Uterus (tissue), 4 donors: Measurements from ENCODE around the gene ZBTB3. TPM values are rescaled to one million over a fixed set of nuclear protein-coding genes. Genes with fewer than 3 reads are reported as not detected.
"Not testable (repeated sequence)": the region's sequence is repeated elsewhere in the genome, so short reads cannot be mapped to it uniquely, and the experiment has no call there.

Experiments used
- DNase-seq, 2 donors: peaks; one replicate each; pipeline ENCODE4 v3.0.0-alpha.2; 2019 to 2020
- H3K27ac ChIP-seq, 2 donors: fragments of 200-600 bp; sonication (generic); 1 replicate in 1 of 2; 2 replicates in 1 of 2; pipeline ENCODE4 v1.5.1; 2016 to 2018
- H3K27me3 ChIP-seq, 2 donors: fragments of 200-600 bp; sonication (generic); one replicate each; pipeline ENCODE4 v1.5.1; 2018 to 2019; ENCODE audit warnings: control low read depth in 1 of 2
- H3K36me3 ChIP-seq, 2 donors: fragments of 200-600 bp; sonication (generic); one replicate each; pipeline ENCODE4 v1.5.1; 2019; ENCODE audit warnings: control low read depth in 1 of 2
- H3K4me1 ChIP-seq, 2 donors: fragments of 200-600 bp; sonication (generic); one replicate each; pipeline ENCODE4 v1.5.1; 2018 to 2019; ENCODE audit warnings: control low read depth in 1 of 2
- H3K4me3 ChIP-seq, 2 donors: fragments of 200-600 bp; sonication (generic); 1 replicate in 1 of 2; 2 replicates in 1 of 2; pipeline ENCODE4 v1.5.1; 2018 to 2019; ENCODE audit warnings: mild to moderate bottlenecking in 1 of 2
- H3K9me3 ChIP-seq, 2 donors: fragments of 200-600 bp; sonication (generic); one replicate each; pipeline ENCODE4 v1.5.1; 2019; ENCODE audit warnings: control low read depth in 1 of 2
- CTCF ChIP-seq, 4 experiments: fragments of 200-600 bp in 2 of 4; fragments of 450-650 bp in 2 of 4; sonication (generic) in 2 of 4; IDR thresholded peaks; one replicate each; pipeline ENCODE4 v1.5.1; 2016 to 2019; ENCODE audit warnings: antibody characterized with exemption in 4 of 4, mild to moderate bottlenecking in 2 of 4, moderate library complexity in 1 of 4
- POLR2A ChIP-seq, 2 donors: fragments of 450-650 bp; IDR thresholded peaks; one replicate each; pipeline ENCODE4 v1.6.1; 2016; ENCODE audit warnings: antibody characterized with exemption in 2 of 2, mild to moderate bottlenecking in 1 of 2, moderate library complexity in 1 of 2
- intact Hi-C: fragments of 100-400 bp; cut with DNase I; formaldehyde crosslinking; loops from one replicate; pipeline ENCODE4 v1.15.1; 2023; ENCODE audit warnings: low total_unique reads
- microRNA-seq: library from miRNA; unstranded; fragments of <30 nt; microRNA quantifications from one replicate; pipeline ENCODE4, GENCODE V29; 2016; ENCODE audit warnings: borderline microRNAs expressed, borderline replicate concordance
- small RNA-seq: library from RNA; depleted of rRNA; stranded (forward); fragments of <200 nt; gene quantifications from one replicate; pipeline ENCODE3, GENCODE V24; 2016
- total RNA-seq, 4 donors: library from RNA; depleted of rRNA in 3 of 4; stranded (reverse); fragments of >200 nt in 3 of 4; gene quantifications; one replicate each; pipeline versions ENCODE4 v1.1.0 to v1.2.4, GENCODE V29; 2014 to 2023
- donor health status: DM: yes; HTN: yes; CAD: no.

The ZBTB3 gene
- total RNA-seq, 4 donors from 2014 or later = 0.59 to 28.9 (median 18.3) TPM

GRCh38 chr11:62705880-62706849 lies 47.8 kb downstream of the ZBTB3 start:
- no peaks in the 10 kb centered on the region for H3K9me3 ChIP-seq
- H3K4me1 ChIP-seq = peaks cover 9 to 22% of the 10 kb centered on the region in 2 donors
- peak overlapping the region; percentile 72 to 78 for H3K27ac ChIP-seq
- H3K27me3 ChIP-seq = no peaks in the 10 kb centered on the region
- TF ChIP-seq CTCF (IDR thresholded peaks at IDR 0.05) (no peak), POLR2A (IDR thresholded peaks at IDR 0.05) (peak in 1 of 2 donors; percentile 57)
- intact Hi-C loops = no loop called here
- peak; percentile 95 to 96 for DNase-seq
- H3K36me3 ChIP-seq = no peaks in the 10 kb centered on the region
- peak overlapping the region; percentile 47 to 71 for H3K4me3 ChIP-seq

- Histone ChIP-seq H3K27ac (peak overlapping the region; percentile 72 to 78), H3K9me3 (no peaks in the 10 kb centered on the region), H3K4me3 (peak overlapping the region; percentile 47 to 71), H3K4me1 (peaks cover 7 to 21% of the 10 kb centered on the region in 2 donors), H3K36me3 (no peaks in the 10 kb centered on the region), H3K27me3 (no peaks in the 10 kb centered on the region)
- no peak for TF ChIP-seq POLR2A (IDR thresholded peaks at IDR 0.05)
- no peak for TF ChIP-seq CTCF (IDR thresholded peaks at IDR 0.05)
- intact Hi-C loops = no loop called here
- no peak for DNase-seq
These were observed 48.5 kb downstream of the ZBTB3 start for GRCh38 chr11:62705413-62705812.

DNA sequence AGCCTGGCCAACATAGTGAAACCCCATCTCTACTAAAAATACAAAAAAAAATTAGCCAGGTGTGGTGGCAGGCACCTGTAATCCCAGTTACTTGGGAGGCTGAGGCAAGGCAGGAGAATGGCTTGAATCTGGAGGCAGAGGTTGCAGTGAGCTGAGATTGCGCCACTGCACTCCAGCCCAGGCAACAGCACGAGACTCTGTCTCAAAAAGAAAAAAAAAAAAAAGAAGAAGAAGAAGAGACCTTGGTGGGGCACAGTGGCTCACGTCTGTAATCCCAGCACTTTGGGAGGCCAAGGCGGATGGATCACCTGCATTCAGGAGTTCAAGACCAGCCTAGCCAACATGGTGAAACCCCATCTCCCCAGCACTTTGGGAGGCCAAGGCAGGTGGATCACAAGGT lies 50.0 kb downstream of the ZBTB3 start:
- H3K36me3 ChIP-seq, intact Hi-C loops, H3K27me3 ChIP-seq, H3K4me3 ChIP-seq, DNase-seq, H3K27ac ChIP-seq, H3K9me3 ChIP-seq: not testable (repeated sequence)
- peaks cover 3 to 18% of the 10 kb centered on the region in 2 donors for H3K4me1 ChIP-seq

- no peak for DNase-seq
- intact Hi-C loops = no loop called here
- Histone ChIP-seq H3K36me3 (no peaks in the 10 kb centered on the region), H3K9me3 (no peaks in the 10 kb centered on the region), H3K27ac (no peak overlapping the region), H3K4me3 (no peak overlapping the region), H3K27me3 (no peaks in the 10 kb centered on the region), H3K4me1 (peaks cover 3 to 8% of the 10 kb centered on the region in 2 donors)
- no peak for TF ChIP-seq POLR2A (IDR thresholded peaks at IDR 0.05)
- TF ChIP-seq CTCF (IDR thresholded peaks at IDR 0.05) = no peak
These were observed 51.7 kb downstream of the ZBTB3 start for GRCh38 chr11:62702246-62702645.

Small RNAs within 50 kb of the gene (microRNA-seq; reads per million reads assigned to microRNA genes)
- not detected for gene MIR6514
- gene MIR6748 = not detected

Small RNAs within 50 kb of the gene (small RNA-seq; reads per million reads assigned to genes)
- not detected for gene MIR6514

Other genes starting within 250 kb of the ZBTB3 start
- gene AHNAK, start 207.4 kb downstream of the ZBTB3 start, total RNA-seq = 1,000 to 10,000 TPM in 1 of 4 donors, 100 to 1,000 TPM in 3; 452 to 1,353 (median 779) TPM
- 1,000 to 10,000 TPM; 1,301 to 1,426 (median 1,363) TPM for gene EEF1G, start 180.3 kb downstream of the ZBTB3 start, total RNA-seq
- 10 to 100 TPM in 1 of 4 donors, 1 to 10 TPM in 3; 7.1 to 19.3 (median 8.6) TPM for gene TUT1, start 162.6 kb downstream of the ZBTB3 start, total RNA-seq
- 100 to 1,000 TPM in 2 of 4 donors, 10 to 100 TPM in 2; 37.9 to 120 (median 78.2) TPM for gene MTA2, start 152.3 kb downstream of the ZBTB3 start, total RNA-seq
- gene EML3, start 141.4 kb downstream of the ZBTB3 start, total RNA-seq = 100 to 1,000 TPM in 1 of 4 donors, 10 to 100 TPM in 3; 17.9 to 126 (median 36.8) TPM
- gene ROM1, start 140.9 kb downstream of the ZBTB3 start, total RNA-seq = 10 to 100 TPM in 1 of 4 donors, 1 to 10 TPM in 1, under 1 TPM in 1, not detected in 1; 0.77 to 11.9 (median 5.3) TPM
- 10 to 100 TPM; 17.7 to 50.4 (median 23.1) TPM for gene B3GAT3, start 132.2 kb downstream of the ZBTB3 start, total RNA-seq
- gene GANAB, start 107.5 kb downstream of the ZBTB3 start, total RNA-seq = 100 to 1,000 TPM in 3 of 4 donors, 10 to 100 TPM in 1; 56.9 to 513 (median 270) TPM
- 10 to 100 TPM in 3 of 4 donors, 1 to 10 TPM in 1; 4.9 to 27.4 (median 18.8) TPM for gene INTS5, start 100.9 kb downstream of the ZBTB3 start, total RNA-seq
- gene C11orf98, start 89.0 kb downstream of the ZBTB3 start, total RNA-seq = 10 to 100 TPM in 3 of 4 donors, 1 to 10 TPM in 1; 4.6 to 35.7 (median 19.5) TPM
- 10 to 100 TPM in 2 of 4 donors, 1 to 10 TPM in 1, not detected in 1; 7.7 to 25.9 (median 12.6) TPM for gene CSKMT, start 88.8 kb downstream of the ZBTB3 start, total RNA-seq
- gene UQCC3, start 82.5 kb downstream of the ZBTB3 start, total RNA-seq = 1 to 10 TPM in 3 of 4 donors, under 1 TPM in 1; 0.51 to 6.6 (median 3.4) TPM
- gene LBHD1, start 81.9 kb downstream of the ZBTB3 start, total RNA-seq = 10 to 100 TPM in 1 of 4 donors, 1 to 10 TPM in 2, not detected in 1; 3.5 to 18.2 (median 6.9) TPM
- 100 to 1,000 TPM in 2 of 4 donors, 10 to 100 TPM in 2; 55.4 to 276 (median 102) TPM for gene UBXN1, start 75.1 kb downstream of the ZBTB3 start, total RNA-seq
- 10 to 100 TPM; 36.2 to 50.6 (median 41.4) TPM for gene LRRN4CL, start 64.6 kb downstream of the ZBTB3 start, total RNA-seq
- gene BSCL2, start 46.7 kb downstream of the ZBTB3 start, total RNA-seq = 10 to 100 TPM; 24.1 to 46.7 (median 34.4) TPM
- under 1 TPM in 1 of 4 donors, not detected in 3; 0.52 TPM for gene GNG3, start 46.5 kb downstream of the ZBTB3 start, total RNA-seq
- 10 to 100 TPM; 17.7 to 58.3 (median 21.3) TPM for gene HNRNPUL2, start 26.7 kb downstream of the ZBTB3 start, total RNA-seq
- 10 to 100 TPM in 2 of 4 donors, 1 to 10 TPM in 2; 1.3 to 32.4 (median 16.3) TPM for gene TTC9C, start 25.7 kb downstream of the ZBTB3 start, total RNA-seq
- 10 to 100 TPM; 55.0 to 97.6 (median 76.0) TPM for gene POLR2G, start 7.4 kb upstream of the ZBTB3 start, total RNA-seq
- 10 to 100 TPM in 3 of 4 donors, 1 to 10 TPM in 1; 6.8 to 34.3 (median 24.1) TPM for gene TAF6L, start 17.2 kb upstream of the ZBTB3 start, total RNA-seq
- gene TMEM179B, start 33.2 kb upstream of the ZBTB3 start, total RNA-seq = 10 to 100 TPM; 22.3 to 83.8 (median 34.2) TPM
- gene TMEM223, start 37.8 kb upstream of the ZBTB3 start, total RNA-seq = 10 to 100 TPM in 2 of 4 donors, 1 to 10 TPM in 2; 1.0 to 28.0 (median 10.0) TPM
- 10 to 100 TPM; 41.0 to 96.2 (median 50.2) TPM for gene NXF1, start 51.3 kb upstream of the ZBTB3 start, total RNA-seq
- 10 to 100 TPM; 36.5 to 73.5 (median 55.2) TPM for gene STX5, start 77.9 kb upstream of the ZBTB3 start, total RNA-seq
- not detected for gene TEX54, start 78.7 kb upstream of the ZBTB3 start, total RNA-seq
- 10 to 100 TPM in 3 of 4 donors, 1 to 10 TPM in 1; 10.0 to 66.0 (median 35.0) TPM for gene WDR74, start 85.4 kb upstream of the ZBTB3 start, total RNA-seq
- 100 to 1,000 TPM in 2 of 4 donors, 10 to 100 TPM in 2; 69.8 to 206 (median 98.4) TPM for gene SLC3A2, start 126.7 kb upstream of the ZBTB3 start, total RNA-seq
- gene CHRM1, start 167.2 kb upstream of the ZBTB3 start, total RNA-seq = 1 to 10 TPM in 1 of 4 donors, not detected in 3; 1.3 TPM
- not detected for gene SLC22A6, start 230.8 kb upstream of the ZBTB3 start, total RNA-seq